Effector memory CD4-positive, alpha-beta T cell (primary cell): ENCODE measurements around the gene FEM1B.

ENCODE experiments used
- DNase-seq, 3 donors: peaks; one replicate each; pipeline ENCODE4 v3.0.0-alpha.2; 2020
- H3K27ac ChIP-seq: 2 replicates; pipeline ENCODE4 v1.7.0; 2013; ENCODE audit warnings: mild to moderate bottlenecking, low read length, moderate library complexity; ENCODE audit not compliant: insufficient read depth, poor library complexity, severe bottlenecking
- H3K27me3 ChIP-seq: replicated peaks from 2 replicates; pipeline ENCODE4 v1.7.0; 2013; ENCODE audit warnings: mild to moderate bottlenecking, low read length; ENCODE audit not compliant: insufficient read depth, control insufficient read depth, poor library complexity, severe bottlenecking
- H3K36me3 ChIP-seq: 2 replicates; pipeline ENCODE4 v1.7.0; 2013; ENCODE audit warnings: mild to moderate bottlenecking, low read length, moderate library complexity; ENCODE audit not compliant: control insufficient read depth, insufficient read depth
- H3K4me1 ChIP-seq: 2 replicates; pipeline ENCODE4 v1.7.0; 2013; ENCODE audit warnings: low read length, mild to moderate bottlenecking; ENCODE audit not compliant: control insufficient read depth, insufficient read depth, poor library complexity, severe bottlenecking
- H3K4me3 ChIP-seq: 2 replicates; pipeline ENCODE4 v1.7.0; 2013; ENCODE audit warnings: low read length, low read depth, mild to moderate bottlenecking; ENCODE audit not compliant: insufficient read depth, poor library complexity, severe bottlenecking
- H3K9me3 ChIP-seq: 2 replicates; pipeline ENCODE4 v1.7.0; 2013; ENCODE audit warnings: mild to moderate bottlenecking, low read length, moderate library complexity; ENCODE audit not compliant: control insufficient read depth

The FEM1B gene

GRCh38 chr15:68283401-68283800 lies 5.9 kb downstream of the FEM1B start:
- Histone ChIP-seq H3K4me1 (peaks cover 30% of the 10 kb centered on the region), H3K9me3 (no peaks in the 10 kb centered on the region), H3K27me3 (no peaks in the 10 kb centered on the region), H3K27ac (no peak overlapping the region), H3K36me3 (peaks cover 7% of the 10 kb centered on the region), H3K4me3 (no peak overlapping the region)
- no peak for DNase-seq

- Histone ChIP-seq H3K9me3 (no peaks in the 10 kb centered on the region), H3K27me3 (no peaks in the 10 kb centered on the region), H3K4me3 (no peak overlapping the region), H3K27ac (no peak overlapping the region), H3K36me3 (peaks cover 8% of the 10 kb centered on the region), H3K4me1 (peaks cover 19% of the 10 kb centered on the region)
- no peak for DNase-seq
Measured at GRCh38 chr15:68284616-68285258, 7.2 kb downstream of the FEM1B start.

GRCh38 chr15:68285259-68285980 lies 7.9 kb downstream of the FEM1B start:
- no peak overlapping the region for H3K4me3 ChIP-seq
- peaks cover 12% of the 10 kb centered on the region for H3K4me1 ChIP-seq
- no peak for DNase-seq
- no peak overlapping the region for H3K27ac ChIP-seq
- no peaks in the 10 kb centered on the region for H3K9me3 ChIP-seq
- H3K36me3 ChIP-seq, result peaks cover 15% of the 10 kb centered on the region
- no peaks in the 10 kb centered on the region for H3K27me3 ChIP-seq

DNA sequence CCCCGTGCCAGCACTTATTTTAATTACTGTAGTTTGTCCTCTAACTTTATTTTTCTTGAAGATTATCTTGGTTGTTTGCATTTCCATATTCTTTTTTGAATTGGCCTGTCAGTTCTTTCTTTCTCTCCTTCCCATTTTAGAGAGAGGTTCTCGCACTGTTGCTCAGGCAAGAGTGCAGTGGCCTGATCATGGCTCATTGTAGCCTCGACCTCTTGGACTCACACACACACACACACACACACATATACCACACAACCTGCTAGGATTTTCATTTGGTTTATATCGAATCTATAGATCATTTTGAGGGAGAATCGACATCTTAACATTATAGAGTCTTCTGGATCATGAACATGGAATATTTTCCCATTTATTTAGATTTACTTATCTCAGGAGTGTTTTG lies 8.7 kb downstream of the FEM1B start:
- H3K4me1 ChIP-seq, result peaks cover 5% of the 10 kb centered on the region

GRCh38 chr15:68289057-68289456 lies 11.5 kb downstream of the FEM1B start:
- H3K27me3 ChIP-seq, result no peaks in the 10 kb centered on the region
- DNase-seq, result no peak
- no peak overlapping the region for H3K27ac ChIP-seq
- peaks cover 27% of the 10 kb centered on the region for H3K36me3 ChIP-seq
- no peaks in the 10 kb centered on the region for H3K9me3 ChIP-seq
- H3K4me1 ChIP-seq, result no peaks in the 10 kb centered on the region
- no peak overlapping the region for H3K4me3 ChIP-seq

More for the DNA sequence above, 8.7 kb downstream of the FEM1B start:
- H3K36me3 ChIP-seq, result peaks cover 23% of the 10 kb centered on the region
- H3K27ac ChIP-seq, result no peak overlapping the region
- DNase-seq, result no peak
- H3K9me3 ChIP-seq, result no peaks in the 10 kb centered on the region
- no peaks in the 10 kb centered on the region for H3K27me3 ChIP-seq
- no peak overlapping the region for H3K4me3 ChIP-seq

- Histone ChIP-seq H3K9me3 (no peaks in the 10 kb centered on the region), H3K27me3 (no peaks in the 10 kb centered on the region), H3K36me3 (peaks cover 27% of the 10 kb centered on the region), H3K4me1 (no peaks in the 10 kb centered on the region), H3K4me3 (no peak overlapping the region), H3K27ac (no peak overlapping the region)
- no peak for DNase-seq
Measured at GRCh38 chr15:68289621-68290352, 12.2 kb downstream of the FEM1B start.

GRCh38 chr15:68290715-68291114 lies 13.2 kb downstream of the FEM1B start:
- Histone ChIP-seq H3K4me3 (no peak overlapping the region), H3K27me3 (no peaks in the 10 kb centered on the region), H3K4me1 (no peaks in the 10 kb centered on the region), H3K9me3 (no peaks in the 10 kb centered on the region), H3K27ac (no peak overlapping the region), H3K36me3 (peaks cover 22% of the 10 kb centered on the region)
- no peak for DNase-seq

GRCh38 chr15:68292157-68292781 lies 14.7 kb downstream of the FEM1B start:
- Histone ChIP-seq H3K27me3 (no peaks in the 10 kb centered on the region), H3K4me3 (no peak overlapping the region), H3K9me3 (no peaks in the 10 kb centered on the region), H3K36me3 (peaks cover 19% of the 10 kb centered on the region), H3K4me1 (no peaks in the 10 kb centered on the region), H3K27ac (no peak overlapping the region)
- DNase-seq, result no peak

DNA sequence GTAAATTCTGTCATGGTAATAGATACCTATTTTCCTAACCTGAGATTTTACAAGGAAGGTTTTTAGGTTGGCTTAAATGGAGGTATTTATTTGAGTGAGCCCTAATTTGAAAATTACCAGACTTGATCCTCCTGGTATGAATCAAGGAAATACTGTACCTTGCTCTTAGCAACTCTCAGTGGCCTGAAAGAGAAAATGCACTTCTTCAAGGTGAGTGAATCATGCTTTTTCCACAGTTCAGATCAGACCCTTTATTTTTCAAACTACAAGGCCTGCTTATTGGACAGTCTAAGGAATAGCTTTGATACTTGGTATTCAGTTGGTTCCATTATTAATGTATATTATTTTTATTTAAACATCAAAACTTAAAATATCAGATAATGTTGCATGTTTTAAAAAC lies 15.4 kb downstream of the FEM1B start:
- no peaks in the 10 kb centered on the region for H3K4me1 ChIP-seq
- peaks cover 19% of the 10 kb centered on the region for H3K36me3 ChIP-seq
- no peak overlapping the region for H3K4me3 ChIP-seq
- H3K9me3 ChIP-seq, result no peaks in the 10 kb centered on the region
- no peaks in the 10 kb centered on the region for H3K27me3 ChIP-seq
- DNase-seq, result no peak
- no peak overlapping the region for H3K27ac ChIP-seq
